K562 (cell line): Measurements from ENCODE around the gene FAM151A. TPM values are rescaled to one million over a fixed set of nuclear protein-coding genes. Genes with fewer than 3 reads are reported as not detected.

Experiments used
- ATAC-seq: fragments of 200-7000 bp; cut with Tn5 transposase; 3 replicates; pipeline ENCODE4 v1.9.1; 2020; ENCODE audit warnings: moderate library complexity
- BruUV-seq: library from RNA; stranded (reverse); fragments of 400-500 nt; replicated peaks from 2 replicates; lab custom pipeline; 2021; lab: Mats Ljungman, UMichigan
- CTCF ChIA-PET: fragments of 300-600 bp; formaldehyde crosslinking; extraction: SDS; loops from one replicate; lab custom pipeline; 2021; ENCODE audit warnings: low intra/inter-chr PET ratio; lab: Yijun Ruan, JAX
- POLR2A ChIA-PET: fragments of 300-600, 350-650 bp; sonication (Branson Sonifier 250); formaldehyde crosslinking; extraction: SDS; loops from one replicate; lab custom pipeline; 2021; ENCODE audit warnings: antibody characterized with exemption, inconsistent platforms; lab: Yijun Ruan, JAX
- DNase-seq, 4 experiments: peaks; one replicate each; pipeline versions ENCODE4 v3.0.0 to v3.0.0-alpha.2; 2011 to 2018; ENCODE audit warnings: low spot score in 3 of 4, mixed read lengths in 3 of 4; ENCODE audit errors: extremely low read depth in 1 of 4
- FAIRE-seq: peaks from 2 replicates; lab custom pipeline; 2011; peaks lifted over from hg19 to GRCh38; lab: Jason Lieb, UNC
- H2AFZ ChIP-seq: 2 replicates; pipeline ENCODE4 v1.6.0; 2011; ENCODE audit warnings: low read depth, low read length, control low read depth, inconsistent platforms
- H3K27ac ChIP-seq: fragments of 200-600 bp; 3 replicates; pipeline ENCODE4 v1.8.0; 2011; ENCODE audit warnings: low read depth, mild to moderate bottlenecking, control low read depth, inconsistent platforms, low read length, moderate library complexity, mixed read lengths; ENCODE audit errors: extremely low read depth
- H3K27me3 ChIP-seq, 2 experiments: fragments of 300-600 bp in 1 of 2; 2 replicates in 1 of 2; 3 replicates in 1 of 2; pipeline versions ENCODE4 v1.6.0 to v1.8.0; 2011; ENCODE audit warnings: inconsistent platforms in 2 of 2, low read length in 2 of 2, mild to moderate bottlenecking in 1 of 2, mixed read lengths in 1 of 2, moderate library complexity in 1 of 2; ENCODE audit not compliant: control insufficient read depth in 2 of 2, insufficient read depth in 2 of 2
- H3K36me3 ChIP-seq: fragments of 300-600 bp; 3 replicates; pipeline ENCODE4 v1.8.0; 2011; ENCODE audit warnings: mild to moderate bottlenecking, low read length, inconsistent platforms; ENCODE audit not compliant: control insufficient read depth, insufficient read depth
- H3K4me1 ChIP-seq, 2 experiments: fragments of 200-600 bp in 1 of 2; replicated peaks in 1 of 2; 2 replicates in 1 of 2; 3 replicates in 1 of 2; pipeline versions ENCODE4 v1.5.1 to v1.8.0; 2011; ENCODE audit warnings: inconsistent platforms in 2 of 2, low read length in 2 of 2, mild to moderate bottlenecking in 1 of 2, mixed read lengths in 1 of 2, moderate library complexity in 1 of 2; ENCODE audit not compliant: control insufficient read depth in 2 of 2, insufficient read depth in 2 of 2
- H3K4me2 ChIP-seq: 2 replicates; pipeline ENCODE4 v1.6.1; 2011; ENCODE audit warnings: low read length, control low read depth, inconsistent platforms, mixed read lengths; ENCODE audit not compliant: insufficient read depth
- H3K4me3 ChIP-seq: fragments of 200-600 bp; sonication (generic), shearing (Covaris generic); 2 replicates; pipeline ENCODE4 v1.5.1; 2016; ENCODE audit warnings: control low read depth, inconsistent platforms
- H3K79me2 ChIP-seq: fragments of 200-600 bp; 3 replicates; pipeline ENCODE4 v1.8.0; 2011; ENCODE audit warnings: low read length, inconsistent platforms; ENCODE audit not compliant: control insufficient read depth, insufficient read depth
- H3K9ac ChIP-seq, 2 experiments: 2 replicates each; pipeline versions ENCODE4 v1.6.0 to v1.6.1; 2011; ENCODE audit warnings: low read depth in 2 of 2, low read length in 2 of 2, control low read depth in 1 of 2, inconsistent platforms in 1 of 2, mild to moderate bottlenecking in 1 of 2, mixed read lengths in 1 of 2; ENCODE audit not compliant: insufficient read depth in 1 of 2
- H3K9me1 ChIP-seq: one replicate; pipeline ENCODE4 v1.6.0; 2011; ENCODE audit warnings: inconsistent platforms, mild to moderate bottlenecking, low read length, moderate library complexity; ENCODE audit not compliant: control insufficient read depth, insufficient read depth
- H3K9me3 ChIP-seq: replicated peaks from 2 replicates; pipeline ENCODE4 v1.5.1; 2011; ENCODE audit warnings: low read depth, low read length, inconsistent platforms; ENCODE audit not compliant: control insufficient read depth, insufficient read depth
- H4K20me1 ChIP-seq: replicated peaks from 2 replicates; pipeline ENCODE4 v1.6.1; 2011; ENCODE audit warnings: low read length, inconsistent platforms, mixed read lengths; ENCODE audit not compliant: control insufficient read depth, insufficient read depth
- ATF1 ChIP-seq, 2 experiments: fragments of 450-650 bp in 1 of 2; IDR thresholded peaks; 2 replicates each; pipeline ENCODE4 v1.6.1; 2016; ENCODE audit warnings: missing compliant biosample characterization in 1 of 2, missing genetic modification characterization in 1 of 2
- BCLAF1 ChIP-seq, 2 experiments: fragments of 450-650 bp in 1 of 2; IDR thresholded peaks; 2 replicates each; pipeline ENCODE4 v1.6.1; 2011 to 2017; ENCODE audit warnings: low read depth in 2 of 2, antibody characterized with exemption in 1 of 2, borderline replicate concordance in 1 of 2, low read length in 1 of 2, mild to moderate bottlenecking in 1 of 2, mixed read lengths in 1 of 2; ENCODE audit not compliant: control insufficient read depth in 1 of 2
- EWSR1 ChIP-seq: fragments of 450-650 bp; IDR thresholded peaks from 2 replicates; pipeline ENCODE4 v1.6.1; 2018; ENCODE audit warnings: borderline replicate concordance, mild to moderate bottlenecking, low read depth, moderate library complexity; ENCODE audit not compliant: partially characterized antibody
- FOXP4 ChIP-seq: sonication (generic); formaldehyde crosslinking; IDR thresholded peaks from 2 replicates; pipeline ENCODE4 v1.8.0; 2022; ENCODE audit warnings: mild to moderate bottlenecking, missing genetic modification reagents, borderline replicate concordance
- HDAC8 ChIP-seq: fragments of 450-650 bp; IDR thresholded peaks from 2 replicates; pipeline ENCODE4 v1.6.1; 2016; ENCODE audit warnings: mild to moderate bottlenecking, missing genetic modification characterization, moderate library complexity, missing compliant biosample characterization
- PTTG1 ChIP-seq: fragments of 450-650 bp; IDR thresholded peaks from 2 replicates; pipeline ENCODE4 v1.6.1; 2016; ENCODE audit warnings: low read depth, mild to moderate bottlenecking, missing genetic modification characterization, missing compliant biosample characterization
- USF2 ChIP-seq: sonication (generic); formaldehyde crosslinking; IDR thresholded peaks from 2 replicates; pipeline ENCODE4 v1.5.0; 2020; ENCODE audit warnings: missing genetic modification reagents
- ZBTB12 ChIP-seq: fragments of 250-450 bp; sonication (Bioruptor Pico); IDR thresholded peaks from 2 replicates; pipeline ENCODE4 v1.4.0; 2020
- ZNF134 ChIP-seq: fragments of 250-450 bp; sonication (Bioruptor Pico); conservative IDR thresholded peaks from 2 replicates; pipeline ENCODE4 v1.4.0; 2020
- ZNF507 ChIP-seq: conservative IDR thresholded peaks from 2 replicates; pipeline ENCODE4 v1.6.1; 2017; ENCODE audit warnings: missing genetic modification characterization, missing compliant biosample characterization
- whole genome bisulfite sequencing: fragments of 100-300 bp; shearing (Covaris generic); methylation state at CpG from one replicate; pipeline ENCODE4 v1.1.6; 2016; ENCODE audit warnings: low coverage, mixed read lengths; ENCODE audit not compliant: insufficient coverage; ENCODE audit errors: missing lambda C conversion rate; 5-methylcytosine and 5-hydroxymethylcytosine counted together
- in situ Hi-C: fragments of 300-500 bp; cut with MboI; formaldehyde crosslinking; loops from 4 replicates; pipeline ENCODE4 v1.15.0; 2018; ENCODE audit warnings: inconsistent platforms, mixed read lengths
- intact Hi-C: fragments of 100-400 bp; cut with micrococcal nuclease; formaldehyde crosslinking; loops from 2 replicates; pipeline ENCODE4 v1.14.2; 2022
- polyA plus RNA-seq, 8 experiments: library from polyadenylated mRNA; depleted of rRNA in 4 of 8; stranded (reverse) in 5 of 8; unstranded in 3 of 8; fragments of >200 nt; fragmentation: Nextera tagmentation in 2 of 8; fragmentation: Illumina TruSeq in 1 of 8; extraction: Ambion mirVana in 2 of 8; extraction: Trizol in 1 of 8; gene quantifications; 2 replicates each; pipeline versions ENCODE4 v1.2.1 to v1.2.3, GENCODE V29; 2011 to 2014; ENCODE audit warnings: inconsistent platforms in 1 of 8, missing spikeins in 1 of 8
- total RNA-seq, 7 experiments: library from RNA; depleted of rRNA in 6 of 7; stranded (reverse); fragments of >200 nt in 6 of 7; fragmentation: Illumina TruSeq in 2 of 7; extraction: Trizol in 2 of 7; gene quantifications; 2 replicates each; pipeline versions ENCODE4 v1.2.1 to v1.2.3, GENCODE V29; 2011 to 2021; ENCODE audit warnings: low replicate concordance in 1 of 7

Gene FAM151A
- total and polyA plus RNA-seq, 9 of the 15 experiments (the other 6 are each of a cell fraction or from before 2014, with no cell fraction given), result not detected

- TF ChIP-seq BCLAF1 (IDR thresholded peaks at IDR 0.05; ENCODE audit: borderline replicate concordance in 1 of 2, control insufficient read depth in 1 of 2, low read depth in 2 of 2, low read length in 1 of 2) (no peak), ATF1 (CRISPR knock-in tag; IDR thresholded peaks at IDR 0.05) (no peak), ATF1 (tag; IDR thresholded peaks at IDR 0.05) (no peak)
- TF ChIP-seq, all 486 proteins: peak for 0
Measured at GRCh38 chr1:54608566-54609230, 14.6 kb downstream of the FAM151A start (continued).

GRCh38 chr1:54607821-54608565, 15.3 kb downstream of the FAM151A start:
- Histone ChIP-seq H3K9ac (0 out of 4 replicates have a peak overlapping the region, but pooled peaks of 1 of the 2 experiments have one; percentile 17), H3K27ac (no peak overlapping the region), H4K20me1 (peaks cover 7% of the 10 kb centered on the region; the same call in 1 of the 2 replicates), H3K4me3 (no peak overlapping the region), H3K36me3 (no peaks in the 10 kb centered on the region), H3K9me1 (no peaks in the 10 kb centered on the region), H3K9me3 (no peaks in the 10 kb centered on the region), H3K79me2 (no peaks in the 10 kb centered on the region), H3K27me3 (peaks cover 46 to 96% of the 10 kb centered on the region in 2 experiments), H3K4me2 (no peak overlapping the region), H2AFZ (no peak overlapping the region), H3K4me1 (peaks cover 0 to 16% of the 10 kb centered on the region in 2 experiments; a peak in 2 of 5 replicates)
- POLR2A ChIA-PET, result no interaction called here
- CTCF ChIA-PET, result no interaction called here
- FAIRE-seq, result no peak
- intact Hi-C loops, result no loop called here
- WGBS, result 4% methylated on average over 19 of the region's 19 CpGs
- BruUV-seq, result no TSS peak
- ATAC-seq, result peak; percentile 10; the same call in 1 of the 3 replicates
- in situ Hi-C loops, result no loop called here
- no peak for DNase-seq
- TF ChIP-seq HDAC8 (tag) (no peak), EWSR1 (no peak), FOXP4 (CRISPR knock-in tag) (no peak), USF2 (CRISPR knock-in tag) (no peak), PTTG1 (no peak), ZNF507 (no peak), ZNF134 (CRISPR knock-in tag) (no peak), ZBTB12 (CRISPR knock-in tag) (no peak)
